Measurements from ENCODE around the gene RBM17. TPM values are rescaled to one million over a fixed set of nuclear protein-coding genes. Genes with fewer than 3 reads are reported as not detected.

The RBM17 gene
- total RNA-seq, 1 experiment from 2014 or later, result 124 TPM

- TF ChIP-seq, protein P1, sequence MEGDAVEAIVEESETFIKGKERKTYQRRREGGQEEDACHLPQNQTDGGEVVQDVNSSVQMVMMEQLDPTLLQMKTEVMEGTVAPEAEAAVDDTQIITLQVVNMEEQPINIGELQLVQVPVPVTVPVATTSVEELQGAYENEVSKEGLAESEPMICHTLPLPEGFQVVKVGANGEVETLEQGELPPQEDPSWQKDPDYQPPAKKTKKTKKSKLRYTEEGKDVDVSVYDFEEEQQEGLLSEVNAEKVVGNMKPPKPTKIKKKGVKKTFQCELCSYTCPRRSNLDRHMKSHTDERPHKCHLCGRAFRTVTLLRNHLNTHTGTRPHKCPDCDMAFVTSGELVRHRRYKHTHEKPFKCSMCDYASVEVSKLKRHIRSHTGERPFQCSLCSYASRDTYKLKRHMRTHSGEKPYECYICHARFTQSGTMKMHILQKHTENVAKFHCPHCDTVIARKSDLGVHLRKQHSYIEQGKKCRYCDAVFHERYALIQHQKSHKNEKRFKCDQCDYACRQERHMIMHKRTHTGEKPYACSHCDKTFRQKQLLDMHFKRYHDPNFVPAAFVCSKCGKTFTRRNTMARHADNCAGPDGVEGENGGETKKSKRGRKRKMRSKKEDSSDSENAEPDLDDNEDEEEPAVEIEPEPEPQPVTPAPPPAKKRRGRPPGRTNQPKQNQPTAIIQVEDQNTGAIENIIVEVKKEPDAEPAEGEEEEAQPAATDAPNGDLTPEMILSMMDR (conservative IDR thresholded peaks at IDR 0.05), result no peak
- Histone ChIP-seq H2AFZ (ENCODE audit: low read length) (no peak overlapping the region), H4K5ac (ENCODE audit: insufficient read length, low read depth, low read length) (no peak overlapping the region), H3K4ac (ENCODE audit: low read depth, low read length) (no peak overlapping the region), H2BK120ac (ENCODE audit: low read depth, low read length, poor library complexity, severe bottlenecking) (no peak overlapping the region), H2BK15ac (ENCODE audit: low read depth, low read length) (no peak overlapping the region), H4K91ac (ENCODE audit: insufficient read length, low read depth, low read length) (no peak overlapping the region), H3K18ac (ENCODE audit: insufficient read length, low read depth, low read length) (no peak overlapping the region), H3K9me3 (ENCODE audit: control insufficient read depth, low read depth, low read length) (no peaks in the 10 kb centered on the region), H3K14ac (ENCODE audit: insufficient read depth, low read length) (no peak overlapping the region), H3K79me2 (ENCODE audit: insufficient read depth, low read length) (no peaks in the 10 kb centered on the region), H3K56ac (ENCODE audit: insufficient read length, low read depth, low read length) (no peak overlapping the region), H2BK12ac (ENCODE audit: insufficient read length, low read depth, low read length) (no peak overlapping the region), H3K4me1 (ENCODE audit: insufficient read depth, low read length) (no peaks in the 10 kb centered on the region), H4K8ac (replicated peaks; ENCODE audit: insufficient read length, low read depth, low read length) (no peak overlapping the region), H2AK5ac (ENCODE audit: insufficient read length, low read length) (no peak overlapping the region), H3K9ac (ENCODE audit: extremely low read depth, insufficient read length, low read length) (no peak overlapping the region), H2BK20ac (ENCODE audit: low read depth, low read length, poor library complexity, severe bottlenecking) (no peak overlapping the region), H3K79me1 (ENCODE audit: insufficient read depth, low read depth, low read length, poor library complexity, severe bottlenecking) (no peaks in the 10 kb centered on the region), H4K20me1 (ENCODE audit: control insufficient read depth, insufficient read depth, insufficient read length) (no peaks in the 10 kb centered on the region), H3K4me2 (ENCODE audit: insufficient read depth, insufficient read length, low read length) (no peak overlapping the region), H3K27ac (ENCODE audit: insufficient read length, low read depth, low read length) (no peak overlapping the region), H3K23ac (ENCODE audit: insufficient read length, low read depth, low read length) (no peak overlapping the region), H3K23me2 (ENCODE audit: insufficient read length, low read depth, low read length, poor library complexity, severe bottlenecking) (no peaks in the 10 kb centered on the region), H2BK5ac (ENCODE audit: insufficient read length, low read length) (no peak overlapping the region), H3T11ph (ENCODE audit: low read length) (no peak overlapping the region), H3K27me3 (ENCODE audit: insufficient read depth, low read length) (no peaks in the 10 kb centered on the region)
- no peak for DNase-seq
- H3K4me3 Mint-ChIP-seq, result no peak overlapping the region
- no peaks in the 10 kb centered on the region; a peak in 1 of 7 replicates for H3K36me3 Mint-ChIP-seq (ENCODE audit: insufficient read depth in 1 of 3, low read depth in 3 of 3)
- H3K27me3 Mint-ChIP-seq (ENCODE audit: low read depth), result peaks cover 10% of the 10 kb centered on the region
- WGBS (ENCODE audit: extremely low coverage, insufficient read length, low lambda C conversion rate), result no CpG with 5 or more reads among the region's 2 CpGs
- no peak overlapping the region for H3K27ac Mint-ChIP-seq
- no peaks in the 10 kb centered on the region for H3K9me3 Mint-ChIP-seq
- H3K4me1 Mint-ChIP-seq, result peaks cover 3 to 4% of the 10 kb centered on the region in 2 experiments; a peak in 3 of 4 replicates
Observed at GRCh38 chr10:6059506-6059905, 29.3 kb upstream of the RBM17 start.
